HG03159 (cell line): ENCODE measurements around the gene RNU7-1.

Experiments used
- ATAC-seq: cut with Tn5 transposase; IDR thresholded peaks from one replicate; pipeline ENCODE4 v1.9.1; 2021; ENCODE audit warnings: mild to moderate bottlenecking, moderate library complexity; ENCODE audit not compliant: unreplicated experiment

Gene RNU7-1

DNA sequence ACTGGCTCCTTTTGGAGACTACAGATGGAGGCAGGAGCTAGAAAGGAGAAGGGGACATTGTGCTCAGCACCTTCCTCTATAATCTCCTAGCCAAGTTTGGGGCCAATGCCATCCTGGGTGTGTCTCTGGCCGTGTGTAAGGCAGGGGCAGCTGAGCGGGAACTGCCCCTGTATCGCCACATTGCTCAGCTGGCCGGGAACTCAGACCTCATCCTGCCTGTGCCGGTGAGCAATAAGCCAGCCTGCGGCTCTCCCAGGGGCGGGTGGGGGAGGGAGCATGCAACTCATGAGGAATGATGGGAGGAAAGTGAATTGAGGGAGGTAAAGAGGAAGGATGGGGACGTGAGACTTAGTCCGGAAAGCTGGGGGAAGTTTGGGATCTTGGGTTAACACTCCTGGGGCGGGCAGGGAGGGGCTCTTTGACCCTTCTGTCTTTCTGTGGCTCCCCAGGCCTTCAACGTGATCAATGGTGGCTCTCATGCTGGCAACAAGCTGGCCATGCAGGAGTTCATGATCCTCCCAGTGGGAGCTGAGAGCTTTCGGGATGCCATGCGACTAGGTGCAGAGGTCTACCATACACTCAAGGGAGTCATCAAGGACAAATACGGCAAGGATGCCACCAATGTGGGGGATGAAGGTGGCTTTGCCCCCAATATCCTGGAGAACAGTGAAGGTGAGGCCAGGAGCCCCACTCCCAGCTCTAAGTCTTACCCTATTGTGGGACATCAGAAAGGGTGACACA, 26.0 kb upstream of the RNU7-1 start:
- ATAC-seq: no peak

DNA sequence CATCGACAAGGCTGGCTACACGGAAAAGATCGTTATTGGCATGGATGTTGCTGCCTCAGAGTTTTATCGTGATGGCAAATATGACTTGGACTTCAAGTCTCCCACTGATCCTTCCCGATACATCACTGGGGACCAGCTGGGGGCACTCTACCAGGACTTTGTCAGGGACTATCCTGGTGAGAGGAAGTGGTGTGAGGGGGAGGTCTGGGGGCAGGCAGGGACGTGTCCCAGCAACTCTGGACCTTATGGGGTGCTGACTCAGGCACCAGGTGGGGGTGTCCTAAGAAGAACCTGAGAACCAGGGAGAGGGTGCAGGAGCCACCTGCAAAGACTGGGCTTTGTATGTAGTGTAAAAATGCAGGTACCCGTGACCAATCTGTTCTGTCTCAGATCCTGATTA, 24.0 kb upstream of the RNU7-1 start:
- no peak for ATAC-seq

DNA sequence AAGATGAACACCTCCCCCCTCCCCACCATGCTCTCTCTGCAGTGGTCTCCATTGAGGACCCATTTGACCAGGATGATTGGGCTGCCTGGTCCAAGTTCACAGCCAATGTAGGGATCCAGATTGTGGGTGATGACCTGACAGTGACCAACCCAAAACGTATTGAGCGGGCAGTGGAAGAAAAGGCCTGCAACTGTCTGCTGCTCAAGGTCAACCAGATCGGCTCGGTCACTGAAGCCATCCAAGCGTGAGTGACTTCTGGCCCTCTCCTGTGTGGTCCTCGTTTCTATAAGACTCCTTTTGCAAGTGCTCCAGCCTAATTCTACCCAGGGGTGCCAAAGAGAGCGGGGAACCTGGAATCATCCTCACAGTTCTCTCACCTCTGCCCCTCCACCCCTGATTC, 22.1 kb upstream of the RNU7-1 start:
- ATAC-seq: no peak

DNA sequence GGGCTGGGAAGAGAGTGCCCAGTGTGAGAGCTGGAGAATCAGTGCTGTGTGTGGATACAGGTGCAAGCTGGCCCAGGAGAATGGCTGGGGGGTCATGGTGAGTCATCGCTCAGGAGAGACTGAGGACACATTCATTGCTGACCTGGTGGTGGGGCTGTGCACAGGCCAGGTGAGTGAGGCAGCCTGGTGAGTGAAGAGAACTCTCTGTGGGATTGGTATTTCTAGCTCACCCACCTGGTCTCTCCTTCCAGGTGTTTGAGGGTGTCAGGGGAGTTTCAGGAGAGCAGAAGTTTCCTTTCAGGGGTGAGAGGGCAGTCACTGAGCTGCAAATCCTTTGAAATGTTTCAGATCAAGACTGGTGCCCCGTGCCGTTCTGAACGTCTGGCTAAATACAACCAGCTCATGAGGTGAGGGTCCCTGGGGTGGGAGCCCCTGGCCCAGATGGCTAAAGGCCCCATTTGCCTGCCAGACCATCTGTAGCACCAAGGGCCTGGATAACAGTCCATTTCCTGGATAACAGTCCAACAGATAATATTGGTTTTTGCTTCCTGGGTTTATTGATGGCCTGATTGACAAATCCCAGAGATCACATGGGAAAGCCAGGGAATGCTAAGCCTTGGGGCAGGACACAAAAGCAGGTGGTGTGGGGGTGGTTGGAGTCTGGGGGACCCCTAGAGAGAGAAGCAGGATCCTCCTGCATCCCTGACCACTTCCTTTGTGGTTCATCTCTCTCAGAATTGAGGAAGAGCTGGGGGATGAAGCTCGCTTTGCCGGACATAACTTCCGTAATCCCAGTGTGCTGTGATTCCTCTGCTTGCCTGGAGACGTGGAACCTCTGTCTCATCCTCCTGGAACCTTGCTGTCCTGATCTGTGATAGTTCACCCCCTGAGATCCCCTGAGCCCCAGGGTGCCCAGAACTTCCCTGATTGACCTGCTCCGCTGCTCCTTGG, 21.3 kb upstream of the RNU7-1 start:
- no peak for ATAC-seq

DNA sequence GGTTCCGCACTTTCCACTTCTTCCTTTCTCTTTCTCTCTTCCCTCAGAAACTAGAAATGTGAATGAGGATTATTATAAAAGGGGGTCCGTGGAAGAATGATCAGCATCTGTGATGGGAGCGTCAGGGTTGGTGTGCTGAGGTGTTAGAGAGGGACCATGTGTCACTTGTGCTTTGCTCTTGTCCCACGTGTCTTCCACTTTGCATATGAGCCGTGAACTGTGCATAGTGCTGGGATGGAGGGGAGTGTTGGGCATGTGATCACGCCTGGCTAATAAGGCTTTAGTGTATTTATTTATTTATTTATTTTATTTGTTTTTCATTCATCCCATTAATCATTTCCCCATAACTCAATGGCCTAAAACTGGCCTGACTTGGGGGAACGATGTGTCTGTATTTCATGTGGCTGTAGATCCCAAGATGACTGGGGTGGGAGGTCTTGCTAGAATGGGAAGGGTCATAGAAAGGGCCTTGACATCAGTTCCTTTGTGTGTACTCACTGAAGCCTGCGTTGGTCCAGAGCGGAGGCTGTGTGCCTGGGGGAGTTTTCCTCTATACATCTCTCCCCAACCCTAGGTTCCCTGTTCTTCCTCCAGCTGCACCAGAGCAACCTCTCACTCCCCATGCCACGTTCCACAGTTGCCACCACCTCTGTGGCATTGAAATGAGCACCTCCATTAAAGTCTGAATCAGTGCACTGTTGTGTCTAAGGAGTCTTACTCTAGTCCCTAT, 20.4 kb upstream of the RNU7-1 start:
- no peak for ATAC-seq

DNA sequence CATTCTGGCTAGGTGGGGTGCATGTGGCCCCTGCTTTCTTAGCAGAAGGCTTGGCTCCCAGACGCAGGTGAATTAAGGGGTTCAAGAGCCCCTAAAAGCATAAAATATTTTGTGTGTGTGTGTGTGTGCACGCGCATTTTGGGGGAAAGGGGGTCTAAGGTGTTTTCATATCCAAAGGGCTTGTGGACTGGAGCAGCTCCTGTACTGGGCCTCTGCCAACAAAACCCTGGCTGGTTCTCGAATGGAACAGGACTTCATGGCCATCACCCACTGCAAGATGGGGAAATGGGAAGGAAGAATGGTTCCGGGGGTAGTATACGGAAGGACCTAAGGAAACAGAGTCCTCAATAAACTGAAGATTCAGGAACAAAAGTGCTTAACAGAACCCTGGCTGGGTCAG, 19.8 kb upstream of the RNU7-1 start:
- no peak for ATAC-seq

DNA sequence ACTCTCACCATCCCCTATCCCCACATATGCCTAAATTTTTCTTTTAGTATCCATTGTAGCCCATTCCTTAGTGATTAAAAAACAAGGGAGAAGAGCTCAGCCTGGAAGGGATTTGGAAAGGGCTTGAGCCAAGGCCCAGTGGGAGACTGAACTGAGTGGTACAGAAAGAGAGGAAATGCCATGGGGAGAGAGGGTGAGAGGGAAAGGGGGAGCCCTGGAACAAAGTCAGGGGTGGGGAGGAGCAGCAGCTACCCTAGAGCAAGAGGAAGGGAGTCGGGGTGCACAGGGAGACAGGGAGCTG, 18.4 kb upstream of the RNU7-1 start:
- ATAC-seq: no peak

DNA sequence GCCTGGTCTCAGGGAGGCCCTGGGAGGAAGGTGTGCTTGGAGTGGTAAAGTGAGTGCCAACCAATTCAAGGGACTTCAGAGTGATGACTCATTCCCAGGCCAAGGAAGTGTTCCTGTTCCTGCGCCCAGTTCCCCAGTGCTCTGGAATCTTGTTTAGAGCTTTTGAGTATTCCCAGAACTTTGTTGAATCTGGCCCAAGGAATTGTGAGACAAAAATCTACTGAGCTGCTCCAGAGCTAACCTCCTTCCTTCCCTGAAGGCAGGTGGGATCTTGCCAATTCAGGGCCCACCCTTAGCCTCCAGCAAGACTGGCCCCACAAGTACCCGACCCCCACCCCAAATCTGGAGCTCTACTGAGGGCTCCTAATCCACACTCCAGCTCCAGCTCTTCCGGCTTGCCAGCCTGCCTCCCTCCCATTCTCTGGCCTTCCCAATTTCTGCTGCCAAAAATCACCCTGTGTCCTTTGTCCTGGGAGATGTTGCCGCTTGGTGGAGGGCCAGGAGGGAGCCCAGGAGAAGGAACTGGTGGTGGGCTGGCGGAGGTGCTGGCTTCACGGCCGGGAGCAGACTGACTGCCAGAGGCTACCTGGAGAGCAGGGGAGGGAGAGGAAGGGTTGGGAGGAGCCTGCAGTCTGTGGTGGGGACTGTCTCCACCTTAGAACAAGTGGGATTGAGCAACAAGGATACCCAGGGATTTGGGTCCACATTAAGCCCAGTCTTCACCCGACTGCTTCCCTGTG, 17.9 kb upstream of the RNU7-1 start:
- ATAC-seq: no peak

DNA sequence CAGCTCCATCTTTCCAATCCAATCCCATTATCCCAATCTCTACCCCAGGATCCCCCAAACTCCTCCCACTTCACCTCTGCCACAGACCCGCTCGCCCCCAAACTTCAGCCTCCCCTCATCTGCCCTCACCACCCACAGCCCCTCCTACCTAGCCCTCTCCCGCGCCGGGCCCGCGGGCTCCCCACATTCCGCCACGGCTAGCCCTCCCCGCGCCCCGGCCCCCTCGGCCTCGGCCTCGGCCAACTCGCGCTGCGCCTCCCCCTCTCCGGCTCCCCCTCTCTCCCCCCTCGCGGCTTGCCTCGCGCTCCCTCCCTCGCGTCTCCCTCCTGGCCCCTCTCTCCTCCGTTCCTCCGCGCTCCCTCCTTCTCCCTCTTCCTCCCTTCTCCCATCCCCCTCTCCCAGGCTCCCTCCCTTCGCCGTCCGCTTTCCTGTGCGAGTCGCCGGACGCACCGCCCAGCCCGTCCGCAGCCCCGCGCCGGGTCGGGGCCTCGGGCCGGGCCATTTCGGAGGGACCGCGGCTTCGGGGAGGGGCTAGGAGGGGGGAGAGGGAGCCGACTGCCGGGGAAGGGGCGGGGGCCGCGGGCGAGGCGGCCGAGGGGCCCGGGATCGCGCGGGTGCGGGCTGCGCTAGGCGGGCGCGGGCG, 16.1 kb upstream of the RNU7-1 start, which contains the start of gene ATN1:
TSS of gene ATN1 (plus strand) at position 581 of the 643 bp plus-strand sequence. CDS start 6,043 bp downstream, outside the sequence.
- no peak for ATAC-seq

DNA sequence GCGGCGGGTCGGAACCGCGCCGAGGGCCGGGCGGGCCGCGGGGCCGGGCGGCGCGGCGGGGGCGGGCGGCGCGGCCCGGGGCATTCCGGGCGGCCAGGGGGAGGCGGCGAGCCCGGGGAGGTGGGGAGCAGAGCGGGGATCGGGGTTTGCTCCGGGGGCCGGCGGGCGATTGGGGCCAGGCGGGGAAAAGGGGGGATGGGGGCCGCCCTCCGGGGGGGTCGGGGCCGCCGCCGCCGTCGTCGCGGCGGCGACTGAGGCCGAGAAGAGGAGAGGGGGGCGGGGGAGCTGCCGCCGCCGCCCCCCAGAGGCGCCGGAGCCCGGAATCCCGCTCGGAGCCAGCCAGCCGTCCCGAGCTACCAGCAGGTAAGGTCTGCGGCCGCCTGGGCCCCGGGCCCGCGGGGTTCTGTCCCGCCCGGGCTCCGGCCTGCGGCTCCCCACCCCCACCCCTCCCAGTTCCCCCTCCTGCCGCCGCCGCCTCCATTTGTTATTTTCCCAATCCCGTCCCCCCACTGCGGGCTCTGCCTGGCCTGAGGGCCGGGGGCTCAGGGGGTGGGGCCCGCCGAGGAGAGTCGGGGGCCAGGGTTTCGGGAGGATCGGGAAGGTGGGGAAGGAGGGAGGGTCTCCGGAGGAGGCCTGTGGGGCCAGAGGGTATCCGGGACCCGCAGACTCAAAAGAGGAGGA, 15.5 kb upstream of the RNU7-1 start:
- ATAC-seq: no peak

DNA sequence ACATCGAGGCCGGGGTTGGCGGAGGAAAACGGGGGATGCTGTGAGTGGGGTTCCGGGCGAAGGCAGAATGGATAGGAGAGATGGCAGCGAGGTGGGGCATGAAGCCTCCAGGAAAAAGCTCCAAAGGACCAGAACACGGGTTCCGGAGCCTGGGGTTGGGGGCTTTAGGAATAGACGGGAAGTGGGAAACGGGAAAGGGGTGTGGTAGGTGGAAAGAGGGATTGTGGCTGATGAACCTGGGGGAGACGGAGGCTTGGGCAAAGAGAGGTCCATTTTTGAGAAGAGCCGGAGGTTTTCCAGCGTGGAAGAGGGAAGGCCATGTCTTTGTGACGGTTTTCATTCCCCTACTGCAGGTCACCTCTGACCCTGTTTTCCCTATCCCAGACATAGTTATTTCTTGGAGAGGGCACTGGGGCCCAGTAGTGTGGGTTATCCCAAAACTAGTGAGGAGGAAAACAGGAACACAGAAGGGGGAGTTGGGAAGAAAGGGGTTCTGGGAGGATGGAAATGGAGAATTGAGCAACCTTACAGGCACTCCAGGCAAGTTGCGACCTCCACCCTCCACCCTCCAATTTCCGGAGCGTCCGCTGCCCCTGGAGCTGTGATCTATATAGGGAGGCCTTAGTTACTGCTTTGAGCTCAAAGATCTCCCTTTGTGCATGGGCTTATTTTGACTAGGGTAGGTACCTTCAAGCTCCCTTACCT, 14.8 kb upstream of the RNU7-1 start:
- no peak for ATAC-seq

DNA sequence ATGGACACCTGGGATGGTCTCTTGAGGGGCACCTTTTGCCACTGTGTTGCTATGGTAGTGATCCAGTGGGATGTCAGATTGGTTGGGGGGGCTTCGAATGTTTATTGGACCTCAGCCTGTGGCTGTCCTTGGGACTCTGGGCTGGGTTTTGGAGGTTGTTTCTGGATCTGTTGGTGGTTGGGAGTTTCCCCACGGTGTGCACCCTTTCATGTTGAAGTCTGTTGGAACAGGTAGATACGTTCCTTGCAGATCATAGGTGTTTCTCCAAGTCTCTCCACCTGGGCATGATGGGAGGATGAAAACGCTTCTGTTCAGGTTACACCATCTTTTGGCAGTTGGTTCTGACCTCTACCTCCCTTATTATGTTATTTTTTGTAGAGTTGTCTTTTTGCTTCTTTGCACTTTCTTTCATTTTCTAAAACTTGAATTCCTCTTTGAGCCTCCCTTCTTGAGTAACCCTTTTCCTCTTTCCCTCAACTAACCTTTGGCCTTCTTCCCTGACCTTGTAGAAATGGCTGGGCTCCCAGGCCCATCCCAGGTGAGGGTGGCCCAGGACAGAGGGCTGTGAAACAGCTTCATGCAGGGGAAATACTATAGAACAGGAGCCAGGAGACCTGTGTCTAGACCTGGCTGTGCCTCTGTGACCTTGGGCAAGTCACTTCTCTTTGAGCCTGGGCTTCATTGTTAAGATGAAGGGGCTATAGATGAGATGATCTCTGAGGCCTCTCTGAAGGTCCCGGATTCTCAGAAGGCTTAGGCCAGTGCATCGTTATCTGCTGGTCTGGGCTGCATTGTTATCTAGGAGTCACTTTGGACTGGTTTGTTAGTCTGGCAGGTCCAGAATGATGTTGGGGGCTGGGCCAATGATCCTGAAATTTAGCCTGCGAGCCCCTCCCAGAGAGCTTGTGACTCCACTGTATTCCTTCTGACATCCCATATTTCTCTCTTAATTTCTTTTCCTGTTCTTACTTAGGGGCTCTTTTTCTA, 13.9 kb upstream of the RNU7-1 start:
- no peak for ATAC-seq

DNA sequence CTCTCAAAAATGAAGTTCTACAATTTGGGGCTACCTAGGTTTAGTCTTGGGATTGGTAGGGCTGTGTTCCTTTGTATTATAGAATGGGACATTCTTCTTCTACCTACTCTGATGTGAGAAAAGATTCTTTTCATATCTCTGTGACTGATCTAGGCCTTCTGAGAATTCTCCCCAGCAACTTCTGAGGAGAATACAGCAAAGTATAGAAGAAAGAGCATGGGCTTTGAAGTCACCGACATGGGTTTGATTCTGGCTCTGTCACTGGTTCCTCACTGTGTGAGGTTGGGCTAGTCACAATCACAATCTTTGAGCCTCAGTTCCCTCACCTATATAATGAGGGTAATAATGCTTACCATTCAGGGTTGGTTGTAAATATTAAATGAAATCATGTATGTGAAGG, 10.8 kb upstream of the RNU7-1 start:
- no peak for ATAC-seq

DNA sequence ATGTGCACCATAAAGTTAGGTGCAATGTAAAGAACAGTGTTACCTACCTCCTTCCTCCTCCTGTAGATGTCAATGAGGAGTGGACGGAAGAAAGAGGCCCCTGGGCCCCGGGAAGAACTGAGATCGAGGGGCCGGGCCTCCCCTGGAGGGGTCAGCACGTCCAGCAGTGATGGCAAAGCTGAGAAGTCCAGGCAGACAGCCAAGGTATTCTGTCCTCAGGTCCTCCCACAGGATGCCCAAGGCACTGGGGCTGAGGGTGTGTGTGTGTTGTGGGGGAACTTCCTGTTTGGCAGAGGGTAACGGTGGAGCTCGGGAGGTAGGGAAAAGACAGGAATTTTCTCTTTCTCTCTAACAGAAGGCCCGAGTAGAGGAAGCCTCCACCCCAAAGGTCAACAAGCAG, 9.5 kb upstream of the RNU7-1 start:
- no peak for ATAC-seq

DNA sequence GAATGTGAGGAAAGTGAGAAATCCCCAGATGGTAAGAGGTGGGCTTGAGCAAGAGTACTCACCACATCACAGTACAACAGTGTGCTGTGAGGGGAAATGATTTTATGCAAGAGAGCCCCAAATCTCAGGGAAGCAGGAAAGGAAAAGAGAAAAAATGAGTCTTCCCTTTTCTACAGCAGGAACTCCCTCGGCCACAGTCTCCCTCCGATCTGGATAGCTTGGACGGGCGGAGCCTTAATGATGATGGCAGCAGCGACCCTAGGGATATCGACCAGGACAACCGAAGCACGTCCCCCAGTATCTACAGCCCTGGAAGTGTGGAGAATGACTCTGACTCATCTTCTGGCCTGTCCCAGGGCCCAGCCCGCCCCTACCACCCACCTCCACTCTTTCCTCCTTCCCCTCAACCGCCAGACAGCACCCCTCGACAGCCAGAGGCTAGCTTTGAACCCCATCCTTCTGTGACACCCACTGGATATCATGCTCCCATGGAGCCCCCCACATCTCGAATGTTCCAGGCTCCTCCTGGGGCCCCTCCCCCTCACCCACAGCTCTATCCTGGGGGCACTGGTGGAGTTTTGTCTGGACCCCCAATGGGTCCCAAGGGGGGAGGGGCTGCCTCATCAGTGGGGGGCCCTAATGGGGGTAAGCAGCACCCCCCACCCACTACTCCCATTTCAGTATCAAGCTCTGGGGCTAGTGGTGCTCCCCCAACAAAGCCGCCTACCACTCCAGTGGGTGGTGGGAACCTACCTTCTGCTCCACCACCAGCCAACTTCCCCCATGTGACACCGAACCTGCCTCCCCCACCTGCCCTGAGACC, 8.0 kb upstream of the RNU7-1 start:
- no peak for ATAC-seq

DNA sequence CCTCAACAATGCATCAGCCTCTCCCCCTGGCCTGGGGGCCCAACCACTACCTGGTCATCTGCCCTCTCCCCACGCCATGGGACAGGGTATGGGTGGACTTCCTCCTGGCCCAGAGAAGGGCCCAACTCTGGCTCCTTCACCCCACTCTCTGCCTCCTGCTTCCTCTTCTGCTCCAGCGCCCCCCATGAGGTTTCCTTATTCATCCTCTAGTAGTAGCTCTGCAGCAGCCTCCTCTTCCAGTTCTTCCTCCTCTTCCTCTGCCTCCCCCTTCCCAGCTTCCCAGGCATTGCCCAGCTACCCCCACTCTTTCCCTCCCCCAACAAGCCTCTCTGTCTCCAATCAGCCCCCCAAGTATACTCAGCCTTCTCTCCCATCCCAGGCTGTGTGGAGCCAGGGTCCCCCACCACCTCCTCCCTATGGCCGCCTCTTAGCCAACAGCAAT, 7.4 kb upstream of the RNU7-1 start:
- no peak for ATAC-seq
